HG02885 (cell line): Measurements from ENCODE around the gene MBD5.

Experiments
- ATAC-seq: cut with Tn5 transposase; IDR thresholded peaks from one replicate; pipeline ENCODE4 v1.9.1; 2021; ENCODE audit warnings: mild to moderate bottlenecking; ENCODE audit not compliant: unreplicated experiment, poor library complexity

The MBD5 gene

GRCh38 chr2:148511883-148512282 is 491.0 kb downstream of the MBD5 start:
- ATAC-seq = no peak

- ATAC-seq = no peak
Measured at GRCh38 chr2:148512501-148512900, 491.6 kb downstream of the MBD5 start.

- no peak for ATAC-seq
Measured at GRCh38 chr2:148513427-148513826, 492.5 kb downstream of the MBD5 start.

GRCh38 chr2:148515120-148515519 is 494.2 kb downstream of the MBD5 start:
- ATAC-seq = no peak

GRCh38 chr2:148515976-148516375 is 495.1 kb downstream of the MBD5 start:
- ATAC-seq = no peak

- ATAC-seq = no peak
Measured at GRCh38 chr2:148517296-148517695, 496.4 kb downstream of the MBD5 start.

GRCh38 chr2:148517822-148518221 is 496.9 kb downstream of the MBD5 start:
- no peak for ATAC-seq

GRCh38 chr2:148519013-148519412 is 498.1 kb downstream of the MBD5 start:
- no peak for ATAC-seq

GRCh38 chr2:148521181-148521580 is 500.3 kb downstream of the MBD5 start:
- no peak for ATAC-seq

GRCh38 chr2:148523315-148523714 is 502.4 kb downstream of the MBD5 start:
- ATAC-seq = no peak

GRCh38 chr2:148524519-148524919 is 503.6 kb downstream of the MBD5 start:
- ATAC-seq = peak; percentile 38

- no peak for ATAC-seq
Measured at GRCh38 chr2:148525130-148525529, 504.2 kb downstream of the MBD5 start.

- ATAC-seq = no peak
Measured at GRCh38 chr2:148526509-148527346, 505.8 kb downstream of the MBD5 start.

GRCh38 chr2:148527488-148528340 is 506.8 kb downstream of the MBD5 start:
- no peak for ATAC-seq

GRCh38 chr2:148528356-148529064 is 507.6 kb downstream of the MBD5 start:
- peak; percentile 40 for ATAC-seq

- ATAC-seq = no peak
Measured at GRCh38 chr2:148529745-148530144, 508.9 kb downstream of the MBD5 start.

GRCh38 chr2:148530350-148530749 is 509.5 kb downstream of the MBD5 start:
- ATAC-seq = no peak

- no peak for ATAC-seq
Measured at GRCh38 chr2:148531235-148531634, 510.3 kb downstream of the MBD5 start.

- ATAC-seq = no peak
Measured at GRCh38 chr2:148531669-148532428, 511.0 kb downstream of the MBD5 start.

GRCh38 chr2:148533004-148533403 is 512.1 kb downstream of the MBD5 start:
- ATAC-seq = no peak
